Measurements from ENCODE around the gene HPN. TPM values are rescaled to one million over a fixed set of nuclear protein-coding genes. Genes with fewer than 3 reads are reported as not detected.

Gene HPN
- total and polyA plus RNA-seq, 2 of the 13 experiments (the other 11 are each of a cell fraction or from before 2014, with no cell fraction given) = 46.7 to 261 TPM

DNA sequence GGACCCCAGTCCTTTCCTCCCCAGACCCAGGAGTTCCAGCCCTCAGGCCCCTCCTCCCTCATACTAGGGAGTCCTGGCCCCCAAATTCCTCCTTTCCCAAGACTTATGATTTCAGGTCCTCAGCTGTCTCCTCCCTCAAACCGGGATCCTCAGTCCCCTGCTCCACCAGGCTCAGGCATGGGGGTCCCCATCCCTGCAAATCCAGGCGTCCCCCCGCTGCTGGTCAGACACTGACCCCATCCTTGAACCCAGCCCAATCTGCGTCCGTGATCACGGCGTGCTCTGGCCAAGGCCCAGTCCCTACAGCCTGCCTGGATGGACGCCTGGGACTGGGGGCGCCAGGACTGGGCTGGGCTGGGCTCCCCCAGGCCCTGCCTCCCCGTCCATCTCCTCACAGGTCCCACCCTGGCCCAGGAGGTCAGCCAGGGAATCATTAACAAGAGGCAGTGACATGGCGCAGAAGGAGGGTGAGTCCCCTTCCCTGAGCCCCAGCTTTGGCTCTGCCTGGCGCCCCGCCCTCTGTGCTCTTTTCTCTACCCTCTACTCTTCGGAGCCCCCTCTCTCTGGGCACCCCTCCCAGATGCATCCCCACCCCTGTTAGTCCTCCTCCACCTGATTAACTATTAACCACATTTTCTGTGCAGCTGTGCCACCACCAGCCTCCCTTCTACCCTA is 672 bp downstream of the HPN start (continued):
- TF ChIP-seq ZNF441 (CRISPR knock-in tag; IDR thresholded peaks at IDR 0.05; ENCODE audit: borderline replicate concordance) = 0 out of 2 replicates have a peak, but pooled peaks have one; percentile 37
- no peak for TF ChIP-seq CCDC6 (CRISPR knock-in tag; IDR thresholded peaks at IDR 0.05)
- peak; percentile 77 for TF ChIP-seq ZSCAN21 (CRISPR knock-in tag; IDR thresholded peaks at IDR 0.05; ENCODE audit: borderline replicate concordance)
- peak; percentile 84 for TF ChIP-seq RBFOX2 (IDR thresholded peaks at IDR 0.05; ENCODE audit: low read depth, low read length)
- no peak for TF ChIP-seq PRDM10 (CRISPR knock-in tag; IDR thresholded peaks at IDR 0.05; ENCODE audit: low read depth)
- TF ChIP-seq TBX2 (CRISPR knock-in tag; IDR thresholded peaks at IDR 0.05; ENCODE audit: borderline replicate concordance) = peak; percentile 78
- TF ChIP-seq FOSL1 (CRISPR knock-in tag; IDR thresholded peaks at IDR 0.05; ENCODE audit: borderline replicate concordance) = no peak
- no peak for TF ChIP-seq ADNP (CRISPR knock-in tag; IDR thresholded peaks at IDR 0.05)
- TF ChIP-seq, protein P1, sequence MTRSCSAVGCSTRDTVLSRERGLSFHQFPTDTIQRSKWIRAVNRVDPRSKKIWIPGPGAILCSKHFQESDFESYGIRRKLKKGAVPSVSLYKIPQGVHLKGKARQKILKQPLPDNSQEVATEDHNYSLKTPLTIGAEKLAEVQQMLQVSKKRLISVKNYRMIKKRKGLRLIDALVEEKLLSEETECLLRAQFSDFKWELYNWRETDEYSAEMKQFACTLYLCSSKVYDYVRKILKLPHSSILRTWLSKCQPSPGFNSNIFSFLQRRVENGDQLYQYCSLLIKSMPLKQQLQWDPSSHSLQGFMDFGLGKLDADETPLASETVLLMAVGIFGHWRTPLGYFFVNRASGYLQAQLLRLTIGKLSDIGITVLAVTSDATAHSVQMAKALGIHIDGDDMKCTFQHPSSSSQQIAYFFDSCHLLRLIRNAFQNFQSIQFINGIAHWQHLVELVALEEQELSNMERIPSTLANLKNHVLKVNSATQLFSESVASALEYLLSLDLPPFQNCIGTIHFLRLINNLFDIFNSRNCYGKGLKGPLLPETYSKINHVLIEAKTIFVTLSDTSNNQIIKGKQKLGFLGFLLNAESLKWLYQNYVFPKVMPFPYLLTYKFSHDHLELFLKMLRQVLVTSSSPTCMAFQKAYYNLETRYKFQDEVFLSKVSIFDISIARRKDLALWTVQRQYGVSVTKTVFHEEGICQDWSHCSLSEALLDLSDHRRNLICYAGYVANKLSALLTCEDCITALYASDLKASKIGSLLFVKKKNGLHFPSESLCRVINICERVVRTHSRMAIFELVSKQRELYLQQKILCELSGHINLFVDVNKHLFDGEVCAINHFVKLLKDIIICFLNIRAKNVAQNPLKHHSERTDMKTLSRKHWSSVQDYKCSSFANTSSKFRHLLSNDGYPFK (CRISPR knock-in tag; IDR thresholded peaks at IDR 0.05; ENCODE audit: borderline replicate concordance) = no peak
- TF ChIP-seq ZNF678 (CRISPR knock-in tag; IDR thresholded peaks at IDR 0.05) = peak; percentile 19; the same call in 1 of the 2 replicates
- no peak for TF ChIP-seq NAIF1 (CRISPR knock-in tag; IDR thresholded peaks at IDR 0.05; ENCODE audit: borderline replicate concordance)
- peak in 1 of 2 experiments; percentile 2; a peak in 1 of 4 replicates for TF ChIP-seq EP300 (IDR thresholded peaks at IDR 0.05; ENCODE audit: low read depth in 2 of 2, low read length in 2 of 2)
- peak; percentile 54; the same call in 1 of the 2 replicates for TF ChIP-seq EP300 (CRISPR knock-in tag; IDR thresholded peaks at IDR 0.05; ENCODE audit: borderline replicate concordance)
- TF ChIP-seq TAF15 (IDR thresholded peaks at IDR 0.05; ENCODE audit: low read depth, low read length, poor library complexity, severe bottlenecking) = no peak
- TF ChIP-seq MTERF4 (CRISPR knock-in tag; IDR thresholded peaks at IDR 0.05) = peak; percentile 82; the same call in 1 of the 2 replicates
- TF ChIP-seq TCF7L2 (IDR thresholded peaks at IDR 0.05; ENCODE audit: low read depth, low read length) = no peak
- TF ChIP-seq EZH2 (conservative IDR thresholded peaks at IDR 0.05; ENCODE audit: low read depth, low read length) = no peak
- TF ChIP-seq ZNF3 (CRISPR knock-in tag; IDR thresholded peaks at IDR 0.05) = no peak
- TF ChIP-seq ATF3 (CRISPR knock-in tag; IDR thresholded peaks at IDR 0.05) = 0 out of 2 replicates have a peak, but pooled peaks have one; percentile 8
- TF ChIP-seq ZNF891 (CRISPR knock-in tag; IDR thresholded peaks at IDR 0.05) = 0 out of 2 replicates have a peak, but pooled peaks have one; percentile 15
- TF ChIP-seq ZEB1 (IDR thresholded peaks at IDR 0.05; ENCODE audit: insufficient replicate concordance, low read depth) = no peak
- TF ChIP-seq MED1 (CRISPR knock-in tag; IDR thresholded peaks at IDR 0.05) = peak; percentile 89
